Measurements from ENCODE around the gene DHRSX. TPM values are rescaled to one million over a fixed set of nuclear protein-coding genes. Genes with fewer than 3 reads are reported as not detected.
"Not testable (repeated sequence)": the region's sequence is repeated elsewhere in the genome, so short reads cannot be mapped to it uniquely, and the experiment has no call there.

Gene DHRSX
- polyA plus RNA-seq, 5 donors = 22.5 to 28.9 (median 24.0) TPM

- DNase-seq = not testable (repeated sequence)
Measured at GRCh38 chrX:2265658-2266444, 234.9 kb downstream of the DHRSX start.

GRCh38 chrX:2264179-2265030 lies 236.4 kb downstream of the DHRSX start:
- DNase-seq = no peak

- no peak for DNase-seq
Measured at GRCh38 chrX:2263203-2263602, 237.6 kb downstream of the DHRSX start.

- DNase-seq = no peak
Measured at GRCh38 chrX:2262668-2263055, 238.1 kb downstream of the DHRSX start.

GRCh38 chrX:2261831-2262667 lies 238.7 kb downstream of the DHRSX start:
- no peak for DNase-seq

- no peak for DNase-seq
Measured at GRCh38 chrX:2252331-2253065, 248.3 kb downstream of the DHRSX start.

- DNase-seq = no peak
Measured at GRCh38 chrX:2251211-2251610, 249.6 kb downstream of the DHRSX start.

GRCh38 chrX:2243913-2244460 lies 256.8 kb downstream of the DHRSX start:
- DNase-seq = no peak

GRCh38 chrX:2242980-2243379 lies 257.8 kb downstream of the DHRSX start:
- DNase-seq = no peak

GRCh38 chrX:2242326-2242725 lies 258.4 kb downstream of the DHRSX start:
- DNase-seq = no peak

- DNase-seq = not testable (repeated sequence)
Measured at GRCh38 chrX:2241496-2241895, 259.3 kb downstream of the DHRSX start.

- DNase-seq = not testable (repeated sequence)
Measured at GRCh38 chrX:2240761-2241160, 260.0 kb downstream of the DHRSX start.

GRCh38 chrX:2237976-2238375 lies 262.8 kb downstream of the DHRSX start:
- DNase-seq = no peak

GRCh38 chrX:2231570-2232192 lies 269.1 kb downstream of the DHRSX start:
- DNase-seq = no peak

GRCh38 chrX:2230457-2230856 lies 270.3 kb downstream of the DHRSX start:
- DNase-seq = no peak

GRCh38 chrX:2228536-2228935 lies 272.2 kb downstream of the DHRSX start:
- DNase-seq = no peak

GRCh38 chrX:2226906-2227656 lies 273.7 kb downstream of the DHRSX start:
- DNase-seq = no peak

- peak in 1 of 2 donors; percentile 4 for DNase-seq
Measured at GRCh38 chrX:2226182-2226581, 274.6 kb downstream of the DHRSX start.

GRCh38 chrX:2224597-2225235 lies 276.1 kb downstream of the DHRSX start:
- no peak for DNase-seq
